Measurements from ENCODE around the gene INHBA.

DNA sequence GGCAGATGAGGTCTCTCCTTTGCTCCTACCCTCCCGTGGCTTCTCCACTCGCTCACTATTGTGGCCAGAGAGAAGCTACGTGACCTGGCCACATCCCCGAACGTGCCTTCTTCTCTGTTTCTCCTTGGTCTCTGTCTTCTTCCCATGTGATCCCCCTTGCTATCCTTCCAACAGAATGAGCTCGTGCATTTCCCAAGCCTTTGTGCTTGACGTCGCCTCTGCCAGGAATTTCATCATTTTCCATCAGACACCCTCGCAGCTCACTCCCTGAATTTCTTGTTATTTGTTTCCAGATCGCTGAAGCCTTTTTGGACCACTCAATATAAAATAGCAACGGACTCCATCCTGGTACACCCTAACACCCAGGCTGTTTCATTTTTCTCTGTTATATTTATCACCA lies 13.8 kb upstream of the INHBA start:
- no peak for TF ChIP-seq CTCF (IDR thresholded peaks at IDR 0.05; ENCODE audit: low read depth, low read length, poor library complexity, severe bottlenecking)
- no peak for TF ChIP-seq EZH2phosphoT487 (IDR thresholded peaks at IDR 0.05; ENCODE audit: borderline replicate concordance, low read length)
